HL-60 (cell line): Measurements from ENCODE around the gene OR5B21.

Source experiments
- CTCF ChIP-seq: IDR thresholded peaks from one replicate; pipeline ENCODE4 v1.5.1; 2011; ENCODE audit warnings: low read length, control low read depth, inconsistent platforms; ENCODE audit not compliant: insufficient read depth
- POLR2AphosphoS5 ChIP-seq: IDR thresholded peaks from 2 replicates; pipeline ENCODE4 v1.6.1; 2012; ENCODE audit warnings: low read depth
- REST ChIP-seq: IDR thresholded peaks from 2 replicates; pipeline ENCODE4 v1.6.1; 2012; ENCODE audit warnings: low read depth; ENCODE audit not compliant: insufficient replicate concordance
- SPI1 ChIP-seq: IDR thresholded peaks from 2 replicates; pipeline ENCODE4 v1.6.1; 2012; ENCODE audit warnings: low read depth, mild to moderate bottlenecking, borderline replicate concordance

GRCh38 chr11:58495906-58496305 lies 12.0 kb downstream of the OR5B21 start:
- TF ChIP-seq CTCF (no peak), POLR2AphosphoS5 (no peak), REST (no peak), SPI1 (no peak)
